ENCODE data around the gene BAZ2B.

The BAZ2B gene

DNA sequence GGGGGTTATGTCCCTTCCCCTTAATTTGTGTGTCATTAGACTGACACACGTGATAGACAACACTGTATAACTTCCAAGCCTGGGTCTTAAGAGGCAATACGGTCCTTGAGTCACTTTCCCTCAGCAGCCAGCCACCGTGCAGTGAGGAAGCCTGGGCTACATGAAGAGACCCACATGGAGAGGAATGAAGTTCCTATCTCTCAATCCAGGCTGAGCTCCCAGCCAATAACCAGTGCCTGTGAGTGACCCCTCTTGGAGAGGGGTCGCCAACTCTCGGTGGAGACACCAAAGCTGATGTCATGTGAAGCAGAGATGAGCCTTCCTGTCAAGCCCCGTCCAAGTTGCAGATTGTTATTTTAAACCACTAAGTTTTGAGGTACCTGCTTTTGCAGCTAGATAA is 324.2 kb downstream of the BAZ2B start:
- DNase-seq: no peak

DNA sequence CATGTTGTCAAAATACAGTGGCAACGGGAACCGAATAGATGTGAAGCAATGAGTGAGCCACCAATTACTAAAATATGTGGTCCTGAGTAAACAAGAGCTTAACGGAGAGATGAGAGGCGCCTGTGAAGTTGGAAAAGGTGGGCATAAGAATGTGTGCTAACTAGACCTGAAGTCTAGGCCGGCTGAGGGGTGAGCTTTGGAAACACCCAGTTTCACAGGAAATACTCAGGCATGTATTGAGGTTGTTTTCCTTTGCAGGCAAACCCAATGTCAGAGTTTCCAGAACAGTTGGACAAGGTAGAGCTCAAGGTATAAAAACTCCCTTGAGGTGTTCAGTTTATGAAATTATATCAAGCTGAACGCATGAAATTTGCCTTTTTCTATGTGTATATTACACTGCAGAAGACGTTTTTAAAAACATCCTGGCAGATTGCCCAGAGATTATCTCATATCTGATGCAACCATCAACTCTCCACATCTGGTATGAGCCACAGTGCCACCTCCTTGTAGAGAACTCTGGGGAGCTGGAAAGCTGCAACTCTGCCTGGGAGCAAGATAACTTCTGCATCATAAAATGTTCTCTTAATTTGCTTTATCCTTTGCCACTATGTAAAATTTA is 325.9 kb downstream of the BAZ2B start:
- DNase-seq: no peak

GRCh38 chr2:159287733-159288132 is 328.6 kb downstream of the BAZ2B start:
- DNase-seq: no peak

- DNase-seq: peak; percentile 95
Observed at GRCh38 chr2:159286709-159287441, 329.5 kb downstream of the BAZ2B start.

GRCh38 chr2:159285929-159286708 is 330.2 kb downstream of the BAZ2B start, which contains the start of gene WDSUB1:
TSS of gene WDSUB1 (minus strand) at chr2:159286703. CDS start at chr2:159283069, 3,634 bp downstream.
- no peak for DNase-seq

- no peak for DNase-seq
Observed at GRCh38 chr2:159285433-159285832, 330.9 kb downstream of the BAZ2B start.

- no peak for DNase-seq
Observed at GRCh38 chr2:159283529-159283928, 332.8 kb downstream of the BAZ2B start.

DNA sequence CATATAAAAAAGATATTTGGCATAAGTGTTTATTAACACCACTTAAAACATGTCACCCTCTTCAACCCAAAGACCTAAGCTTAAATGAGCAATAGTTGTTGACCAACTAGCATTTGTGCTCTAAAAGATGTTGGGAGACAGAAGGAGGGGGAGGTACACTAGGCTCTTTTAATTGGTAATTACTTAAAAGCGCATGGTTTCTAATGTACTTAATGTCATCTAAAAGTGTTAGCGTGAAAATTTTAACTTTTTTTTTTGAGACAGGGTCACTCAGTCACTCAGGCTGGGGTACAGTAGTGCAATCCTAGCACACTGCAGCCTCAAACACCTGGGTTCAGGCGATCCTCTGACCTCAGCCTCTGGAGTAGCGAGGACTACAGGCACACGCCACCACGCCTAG is 335.3 kb downstream of the BAZ2B start:
- DNase-seq: no peak

GRCh38 chr2:159279700-159280099 is 336.6 kb downstream of the BAZ2B start:
- no peak for DNase-seq

DNA sequence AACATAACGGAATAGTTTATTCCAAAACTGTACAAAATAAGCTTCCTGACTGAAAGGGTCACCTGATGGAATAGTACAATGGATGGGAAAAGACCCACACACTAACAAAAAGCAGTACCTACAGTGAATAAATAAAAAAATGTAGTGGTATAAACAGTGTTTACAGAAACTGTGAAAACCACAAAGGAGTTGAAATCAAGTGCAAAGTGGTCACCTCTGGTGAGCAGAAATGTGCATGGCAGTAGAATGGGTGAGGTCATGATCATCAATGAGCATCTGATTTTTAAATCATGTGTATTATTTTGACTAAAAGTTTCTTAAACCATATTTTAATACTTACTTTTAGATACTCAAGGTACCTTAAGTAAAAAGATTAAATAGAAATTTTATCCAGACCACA is 341.2 kb downstream of the BAZ2B start:
- DNase-seq: no peak

DNA sequence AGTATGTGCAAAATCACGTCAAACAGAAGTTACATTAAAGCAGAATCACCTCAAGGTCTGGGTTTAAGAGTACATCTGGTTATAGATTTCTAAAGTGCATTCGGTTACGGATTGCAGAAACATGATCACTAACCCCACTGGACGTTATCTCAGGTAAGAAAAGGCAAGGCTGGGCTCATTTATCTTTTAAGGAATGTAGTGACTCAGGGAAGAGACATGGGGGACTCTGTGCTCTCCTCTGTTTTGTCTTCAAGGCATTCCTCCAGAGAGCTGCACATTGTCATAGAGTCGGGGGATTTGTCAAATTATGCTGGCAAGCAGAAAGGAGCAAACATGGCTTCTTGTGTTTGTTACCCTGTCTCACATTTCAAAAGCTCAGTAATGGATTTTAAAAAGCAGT is 344.2 kb downstream of the BAZ2B start:
- DNase-seq: no peak

- DNase-seq: no peak
Observed at GRCh38 chr2:159270744-159271379, 345.5 kb downstream of the BAZ2B start.

All from NCI-H1048 (cell line).